ENCODE measurements around the gene IGDCC3.
A peak's percentile ranks its signal among the peaks of the same experiment; 100 is the strongest.

IGDCC3 gene

DNA sequence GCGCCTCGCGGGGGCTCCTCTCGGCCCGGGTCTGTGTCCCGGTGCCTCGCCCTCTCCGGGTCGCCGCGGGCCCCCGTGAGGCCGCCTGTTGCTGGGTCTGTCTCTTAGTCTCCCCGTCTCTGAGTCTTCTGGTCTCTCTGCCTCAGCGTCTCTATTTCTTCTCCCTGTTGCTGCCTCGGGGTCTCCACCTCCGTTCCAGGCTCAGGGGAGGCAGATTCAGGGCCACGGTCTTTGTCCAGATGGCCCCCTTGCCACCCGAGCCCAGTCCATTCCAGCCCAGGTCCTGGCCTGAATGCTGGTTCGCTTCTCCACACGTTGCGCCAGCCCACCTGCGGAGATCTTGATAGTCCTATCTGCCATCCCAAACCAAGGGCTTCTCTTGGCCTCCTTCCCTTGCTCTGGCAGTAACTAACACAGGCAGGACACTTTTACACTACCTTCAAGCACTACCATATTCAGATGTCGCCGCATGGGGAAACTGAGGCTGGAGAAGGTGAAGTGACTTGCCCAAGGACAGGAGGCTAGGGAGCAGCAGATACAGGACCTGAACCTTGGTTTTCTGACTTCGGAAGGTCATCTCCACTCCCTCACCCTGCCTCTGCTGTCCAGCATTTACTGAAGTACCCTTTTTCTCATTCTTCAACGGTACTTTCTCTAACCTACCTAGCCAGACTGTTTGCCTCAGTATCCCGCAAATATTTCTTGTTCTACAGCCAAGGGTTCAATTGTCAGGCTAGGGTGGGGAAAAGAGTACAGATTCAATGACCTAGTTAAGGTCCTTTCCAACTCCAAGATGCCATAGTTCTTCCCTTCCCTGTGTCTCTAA, 45.6 kb upstream of the IGDCC3 start:
- peaks cover 0 to 38% of the 10 kb centered on the region in 2 experiments for H3K27me3 ChIP-seq (ENCODE audit: control insufficient read depth in 1 of 2, insufficient read depth in 1 of 2, low read length in 2 of 2)

GRCh38 chr15:65421360-65422215, 43.8 kb upstream of the IGDCC3 start:
- Histone ChIP-seq H3K27me3 (ENCODE audit: control insufficient read depth in 1 of 2, insufficient read depth in 1 of 2, low read length in 2 of 2) (peaks cover 0 to 51% of the 10 kb centered on the region in 2 experiments), H3K14ac (ENCODE audit: low read length in 2 of 2) (peak overlapping the region in 1 of 2 experiments; percentile 88), H4K8ac (ENCODE audit: low read length) (peak overlapping the region; percentile 91), H2AFZ (ENCODE audit: low read depth, low read length) (peak overlapping the region; percentile 93), H3K4me1 (ENCODE audit: control insufficient read depth, insufficient read depth, low read depth, low read length) (peaks cover 22% of the 10 kb centered on the region), H2AK5ac (ENCODE audit: low read length, severe bottlenecking) (peak overlapping the region; percentile 93), H3K79me1 (replicated peaks; ENCODE audit: low read length, poor library complexity, severe bottlenecking) (peaks cover 4% of the 10 kb centered on the region), H4K91ac (ENCODE audit: low read length) (peak overlapping the region; percentile 94), H3K4me3 (ENCODE audit: insufficient read depth in 1 of 2, low read depth in 1 of 2, low read length in 2 of 2) (peak overlapping the region; percentile 74 to 96), H2BK120ac (ENCODE audit: low read depth, low read length) (peak overlapping the region; percentile 55), H2BK12ac (ENCODE audit: low read length in 2 of 2) (peak overlapping the region; percentile 75 to 87), H3K4ac (ENCODE audit: low read depth in 1 of 2, low read length in 2 of 2) (peak overlapping the region in 1 of 2 experiments; percentile 85), H2BK15ac (ENCODE audit: low read depth, poor library complexity, severe bottlenecking) (peak overlapping the region; percentile 90), H3K9me3 (ENCODE audit: control insufficient read depth, low read length) (no peaks in the 10 kb centered on the region), H3K36me3 (ENCODE audit: control insufficient read depth in 1 of 2, insufficient read depth in 2 of 2, low read depth in 1 of 2, low read length in 2 of 2) (no peaks in the 10 kb centered on the region), H3K18ac (ENCODE audit: low read depth in 1 of 2, low read length in 2 of 2) (peak overlapping the region; percentile 76 to 83), H3K23ac (ENCODE audit: low read length in 2 of 2) (peak overlapping the region in 1 of 2 experiments; percentile 95), H3K9ac (ENCODE audit: low read length) (peak overlapping the region; percentile 68), H2BK5ac (ENCODE audit: low read depth, low read length, poor library complexity, severe bottlenecking) (peak overlapping the region; percentile 88), H3K4me2 (ENCODE audit: low read length, poor library complexity, severe bottlenecking) (peak overlapping the region; percentile 88), H3K27ac (ENCODE audit: low read length, poor library complexity, severe bottlenecking) (peak overlapping the region; percentile 96)
- DNase-seq = peak; percentile 87
- WGBS = 1% methylated on average over 30 of the region's 39 CpGs

More for the DNA sequence above, 45.6 kb upstream of the IGDCC3 start:
- Histone ChIP-seq H3K9me3 (ENCODE audit: control insufficient read depth, low read length) (no peaks in the 10 kb centered on the region), H3K36me3 (ENCODE audit: control insufficient read depth in 1 of 2, insufficient read depth in 2 of 2, low read depth in 1 of 2, low read length in 2 of 2) (no peaks in the 10 kb centered on the region), H2BK5ac (ENCODE audit: low read depth, low read length, poor library complexity, severe bottlenecking) (peak overlapping the region; percentile 47), H3K4me2 (ENCODE audit: low read length, poor library complexity, severe bottlenecking) (peak overlapping the region; percentile 71), H3K18ac (ENCODE audit: low read depth in 1 of 2, low read length in 2 of 2) (peak overlapping the region; percentile 16 to 26), H3K9ac (ENCODE audit: low read length) (peak overlapping the region; percentile 36), H2BK12ac (ENCODE audit: low read length in 2 of 2) (peak overlapping the region in 1 of 2 experiments; percentile 2), H2AK5ac (ENCODE audit: low read length, severe bottlenecking) (peak overlapping the region; percentile 13), H3K23ac (ENCODE audit: low read length in 2 of 2) (no peak overlapping the region), H2AFZ (ENCODE audit: low read depth, low read length) (peak overlapping the region; percentile 1), H3K14ac (ENCODE audit: low read length in 2 of 2) (no peak overlapping the region), H4K91ac (ENCODE audit: low read length) (no peak overlapping the region), H3K4ac (ENCODE audit: low read depth in 1 of 2, low read length in 2 of 2) (no peak overlapping the region), H3K4me3 (ENCODE audit: insufficient read depth in 1 of 2, low read depth in 1 of 2, low read length in 2 of 2) (peak overlapping the region; percentile 44 to 96), H3K79me1 (replicated peaks; ENCODE audit: low read length, poor library complexity, severe bottlenecking) (peaks cover 3% of the 10 kb centered on the region), H2BK15ac (ENCODE audit: low read depth, poor library complexity, severe bottlenecking) (peak overlapping the region; percentile 50), H4K8ac (ENCODE audit: low read length) (peak overlapping the region; percentile 85), H2BK120ac (ENCODE audit: low read depth, low read length) (peak overlapping the region; percentile 85), H3K4me1 (ENCODE audit: control insufficient read depth, insufficient read depth, low read depth, low read length) (peaks cover 14% of the 10 kb centered on the region), H3K27ac (ENCODE audit: low read length, poor library complexity, severe bottlenecking) (peak overlapping the region; percentile 14)
- DNase-seq = peak; percentile 7
- WGBS = 19% methylated on average over 27 of the region's 28 CpGs

- H3K36me3 ChIP-seq (ENCODE audit: control insufficient read depth in 1 of 2, insufficient read depth in 2 of 2, low read depth in 1 of 2, low read length in 2 of 2) = no peaks in the 10 kb centered on the region
- peak overlapping the region; percentile 68 for H3K9ac ChIP-seq (ENCODE audit: low read length)
- H3K27me3 ChIP-seq (ENCODE audit: control insufficient read depth in 1 of 2, insufficient read depth in 1 of 2, low read length in 2 of 2) = peaks cover 0 to 49% of the 10 kb centered on the region in 2 experiments
- H2BK12ac ChIP-seq (ENCODE audit: low read length in 2 of 2) = peak overlapping the region; percentile 59 to 75
- peak overlapping the region; percentile 81 for H2BK5ac ChIP-seq (ENCODE audit: low read depth, low read length, poor library complexity, severe bottlenecking)
- peak overlapping the region; percentile 96 for H3K27ac ChIP-seq (ENCODE audit: low read length, poor library complexity, severe bottlenecking)
- H2AFZ ChIP-seq (ENCODE audit: low read depth, low read length) = peak overlapping the region; percentile 43
- peak overlapping the region; percentile 69 to 70 for H3K4ac ChIP-seq (ENCODE audit: low read depth in 1 of 2, low read length in 2 of 2)
- peak overlapping the region; percentile 60 for H3K4me2 ChIP-seq (ENCODE audit: low read length, poor library complexity, severe bottlenecking)
- peak overlapping the region; percentile 61 to 76 for H3K18ac ChIP-seq (ENCODE audit: low read depth in 1 of 2, low read length in 2 of 2)
- H3K4me1 ChIP-seq (ENCODE audit: control insufficient read depth, insufficient read depth, low read depth, low read length) = peaks cover 26% of the 10 kb centered on the region
- WGBS = 12% methylated on average over 16 of the region's 17 CpGs
- peak overlapping the region; percentile 61 for H4K8ac ChIP-seq (ENCODE audit: low read length)
- peak overlapping the region; percentile 62 for H4K91ac ChIP-seq (ENCODE audit: low read length)
- H3K4me3 ChIP-seq (ENCODE audit: insufficient read depth in 1 of 2, low read depth in 1 of 2, low read length in 2 of 2) = peak overlapping the region; percentile 53 to 96
- H3K79me1 ChIP-seq (replicated peaks; ENCODE audit: low read length, poor library complexity, severe bottlenecking) = peaks cover 5% of the 10 kb centered on the region
- no peak for DNase-seq
- peak overlapping the region; percentile 64 for H2AK5ac ChIP-seq (ENCODE audit: low read length, severe bottlenecking)
- peak overlapping the region in 1 of 2 experiments; percentile 67 for H3K14ac ChIP-seq (ENCODE audit: low read length in 2 of 2)
- no peaks in the 10 kb centered on the region for H3K9me3 ChIP-seq (ENCODE audit: control insufficient read depth, low read length)
- peak overlapping the region in 1 of 2 experiments; percentile 46 for H3K23ac ChIP-seq (ENCODE audit: low read length in 2 of 2)
- H2BK120ac ChIP-seq (ENCODE audit: low read depth, low read length) = peak overlapping the region; percentile 55
- H2BK15ac ChIP-seq (ENCODE audit: low read depth, poor library complexity, severe bottlenecking) = peak overlapping the region; percentile 8
These were observed 43.2 kb upstream of the IGDCC3 start for GRCh38 chr15:65420975-65421359.

All from mesenchymal stem cell (in vitro differentiated cells and primary cell).